WTC11 (cell line): Measurements from ENCODE around the gene ABCC6.
"Not testable (repeated sequence)": the region's sequence is repeated elsewhere in the genome, so short reads cannot be mapped to it uniquely, and the experiment has no call there.

Source experiments
- ATF1 ChIP-seq: sonication (generic); formaldehyde crosslinking; IDR thresholded peaks from 2 replicates; pipeline ENCODE4 v1.8.1; 2023; ENCODE audit warnings: mild to moderate bottlenecking, moderate library complexity, missing genetic modification reagents
- FOXP1 ChIP-seq: sonication (generic); formaldehyde crosslinking; IDR thresholded peaks from 2 replicates; pipeline ENCODE4 v1.8.0; 2022; ENCODE audit warnings: missing genetic modification reagents, mild to moderate bottlenecking, moderate library complexity, borderline replicate concordance
- KAT7 ChIP-seq: sonication (generic); formaldehyde crosslinking; IDR thresholded peaks from 2 replicates; pipeline ENCODE4 v1.8.1; 2023; ENCODE audit warnings: missing genetic modification reagents, mild to moderate bottlenecking, borderline replicate concordance
- MAX ChIP-seq: sonication (generic); formaldehyde crosslinking; IDR thresholded peaks from 2 replicates; pipeline ENCODE4 v1.8.0; 2022; ENCODE audit warnings: mild to moderate bottlenecking, missing genetic modification reagents
- ZSCAN18 ChIP-seq: fragments of 250-450 bp; sonication (Bioruptor Pico); IDR thresholded peaks from 2 replicates; pipeline ENCODE4 v2.1.2; 2022; ENCODE audit warnings: mild to moderate bottlenecking, moderate library complexity
- TF ChIP-seq, protein P1 (sequence below): fragments of 200-600 bp; IDR thresholded peaks from 2 replicates; pipeline ENCODE4 v1.8.0; 2022; ENCODE audit warnings: antibody characterized with exemption
- TF ChIP-seq, protein P2 (sequence below): sonication (generic); formaldehyde crosslinking; conservative IDR thresholded peaks from 2 replicates; pipeline ENCODE4 v1.8.1; 2022; ENCODE audit warnings: mild to moderate bottlenecking, missing genetic modification reagents

DNA sequence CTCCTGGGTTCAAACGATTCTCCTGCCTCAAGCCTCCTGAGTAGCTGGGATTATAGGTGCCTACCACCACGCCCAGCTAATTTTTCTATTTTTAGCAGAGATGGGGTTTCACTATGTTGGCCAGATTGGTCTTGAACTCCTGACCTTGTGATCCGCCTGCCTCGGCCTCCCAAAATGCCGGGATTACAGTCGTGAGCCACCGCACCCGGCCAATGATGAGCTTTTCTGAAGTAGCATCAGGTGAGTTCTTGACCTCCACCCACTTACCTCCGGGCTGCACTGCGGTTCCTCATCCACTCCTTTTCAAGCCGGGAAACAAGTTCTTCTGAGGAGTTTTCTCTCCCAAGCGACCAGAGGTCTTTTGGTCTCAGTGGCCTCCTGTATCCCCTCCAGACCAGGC is 14.8 kb downstream of the ABCC6 start:
- TF ChIP-seq, protein P1, sequence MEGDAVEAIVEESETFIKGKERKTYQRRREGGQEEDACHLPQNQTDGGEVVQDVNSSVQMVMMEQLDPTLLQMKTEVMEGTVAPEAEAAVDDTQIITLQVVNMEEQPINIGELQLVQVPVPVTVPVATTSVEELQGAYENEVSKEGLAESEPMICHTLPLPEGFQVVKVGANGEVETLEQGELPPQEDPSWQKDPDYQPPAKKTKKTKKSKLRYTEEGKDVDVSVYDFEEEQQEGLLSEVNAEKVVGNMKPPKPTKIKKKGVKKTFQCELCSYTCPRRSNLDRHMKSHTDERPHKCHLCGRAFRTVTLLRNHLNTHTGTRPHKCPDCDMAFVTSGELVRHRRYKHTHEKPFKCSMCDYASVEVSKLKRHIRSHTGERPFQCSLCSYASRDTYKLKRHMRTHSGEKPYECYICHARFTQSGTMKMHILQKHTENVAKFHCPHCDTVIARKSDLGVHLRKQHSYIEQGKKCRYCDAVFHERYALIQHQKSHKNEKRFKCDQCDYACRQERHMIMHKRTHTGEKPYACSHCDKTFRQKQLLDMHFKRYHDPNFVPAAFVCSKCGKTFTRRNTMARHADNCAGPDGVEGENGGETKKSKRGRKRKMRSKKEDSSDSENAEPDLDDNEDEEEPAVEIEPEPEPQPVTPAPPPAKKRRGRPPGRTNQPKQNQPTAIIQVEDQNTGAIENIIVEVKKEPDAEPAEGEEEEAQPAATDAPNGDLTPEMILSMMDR = not testable (repeated sequence)
- not testable (repeated sequence) for TF ChIP-seq ATF1 (CRISPR knock-in tag); KAT7 (CRISPR knock-in tag); FOXP1; ZSCAN18 (CRISPR knock-in tag); MAX (CRISPR knock-in tag)
- TF ChIP-seq, protein P2, sequence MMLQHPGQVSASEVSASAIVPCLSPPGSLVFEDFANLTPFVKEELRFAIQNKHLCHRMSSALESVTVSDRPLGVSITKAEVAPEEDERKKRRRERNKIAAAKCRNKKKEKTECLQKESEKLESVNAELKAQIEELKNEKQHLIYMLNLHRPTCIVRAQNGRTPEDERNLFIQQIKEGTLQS (CRISPR knock-in tag) = not testable (repeated sequence)
